GM12878 (cell line): ENCODE results near the gene HYDIN. TPM values are rescaled to one million over a fixed set of nuclear protein-coding genes. Genes with fewer than 3 reads are reported as not detected.

Experiments used
- ATAC-seq: fragments of 200-7000 bp; cut with Tn5 transposase; 3 replicates; pipeline ENCODE4 v1.9.1; 2020; ENCODE audit warnings: mild to moderate bottlenecking, moderate library complexity
- BruUV-seq: library from RNA; stranded (reverse); fragments of 400-500 nt; replicated peaks from 2 replicates; lab custom pipeline; 2021; lab: Mats Ljungman, UMichigan
- CTCF ChIA-PET: fragments of 300-600 bp; sonication (Branson Sonifier 250); formaldehyde crosslinking; extraction: SDS; loops from one replicate; lab custom pipeline; 2021; ENCODE audit warnings: inconsistent platforms; lab: Yijun Ruan, JAX
- POLR2A ChIA-PET: fragments of 350-600 bp; formaldehyde crosslinking; extraction: SDS; loops from one replicate; lab custom pipeline; 2021; ENCODE audit warnings: inconsistent platforms; lab: Charles Lee
- RAD21 ChIA-PET: fragments of 300-600 bp; sonication (Branson Sonifier 250); formaldehyde crosslinking; loops from one replicate; lab custom pipeline; 2023; ENCODE audit warnings: antibody characterized with exemption; ENCODE audit not compliant: unreplicated experiment; lab: Charles Lee
- SMC1A ChIA-PET: fragments of 300-600 bp; sonication (Branson Sonifier 250); formaldehyde crosslinking; loops from one replicate; lab custom pipeline; 2023; ENCODE audit not compliant: unreplicated experiment, uncharacterized antibody; lab: Charles Lee
- DNase-seq: peaks from one replicate; pipeline ENCODE4 v3.0.0-alpha.2; 2011; ENCODE audit warnings: low read depth, low spot score
- FAIRE-seq: peaks from 3 replicates; lab custom pipeline; 2011; peaks lifted over from hg19 to GRCh38; lab: Jason Lieb, UNC
- H2AFZ ChIP-seq: 2 replicates; pipeline ENCODE4 v1.6.0; 2011; ENCODE audit warnings: low read depth, low read length, control low read depth; ENCODE audit not compliant: control insufficient read depth
- H3K27ac ChIP-seq: 2 replicates; pipeline ENCODE4 v1.5.1; 2011; ENCODE audit warnings: control low read depth; ENCODE audit not compliant: control insufficient read depth, insufficient read depth
- H3K27me3 ChIP-seq, 2 experiments: replicated peaks in 1 of 2; 2 replicates each; pipeline versions ENCODE4 v1.6.0 to v1.6.1; 2011; ENCODE audit warnings: low read length in 1 of 2; ENCODE audit not compliant: control insufficient read depth in 2 of 2, insufficient read depth in 2 of 2
- H3K36me3 ChIP-seq, 2 experiments: 2 replicates each; pipeline ENCODE4 v1.5.1; 2011; ENCODE audit warnings: low read length in 1 of 2; ENCODE audit not compliant: control insufficient read depth in 2 of 2, insufficient read depth in 2 of 2
- H3K4me1 ChIP-seq: 2 replicates; pipeline ENCODE4 v1.6.1; 2011; ENCODE audit warnings: mild to moderate bottlenecking, low read length, moderate library complexity, mixed read lengths; ENCODE audit not compliant: control insufficient read depth, insufficient read depth
- H3K4me2 ChIP-seq: 2 replicates; pipeline ENCODE4 v1.6.0; 2011; ENCODE audit warnings: control low read depth; ENCODE audit not compliant: control insufficient read depth, insufficient read depth
- H3K4me3 ChIP-seq: fragments of 200-600 bp; sonication (generic); 2 replicates; pipeline ENCODE4 v1.5.1; 2016
- H3K79me2 ChIP-seq: 2 replicates; pipeline ENCODE4 v1.6.0; 2011; ENCODE audit warnings: low read length; ENCODE audit not compliant: control insufficient read depth, insufficient read depth
- H3K9ac ChIP-seq: 2 replicates; pipeline ENCODE4 v1.8.0; 2011; ENCODE audit warnings: low read length, control low read depth, mixed read lengths; ENCODE audit not compliant: control insufficient read depth, insufficient read depth
- H3K9me3 ChIP-seq: replicated peaks from 3 replicates; pipeline ENCODE4 v1.5.1; 2011; ENCODE audit warnings: mild to moderate bottlenecking, low read length; ENCODE audit not compliant: control insufficient read depth, insufficient read depth
- H4K20me1 ChIP-seq: 2 replicates; pipeline ENCODE4 v1.6.0; 2011; ENCODE audit not compliant: control insufficient read depth, insufficient read depth
- CHD1 ChIP-seq: IDR thresholded peaks from 2 replicates; pipeline ENCODE4 v1.6.1; 2012; ENCODE audit warnings: low read depth, low read length, improper control_type of control experiment
- CHD4 ChIP-seq: fragments of 200-600 bp; sonication (generic); IDR thresholded peaks from 2 replicates; pipeline ENCODE4 v1.6.1; 2016; ENCODE audit warnings: mild to moderate bottlenecking
- CREB1 ChIP-seq: IDR thresholded peaks from 2 replicates; pipeline ENCODE4 v1.6.1; 2012; ENCODE audit warnings: low read depth, mild to moderate bottlenecking, inconsistent platforms
- CREM ChIP-seq: IDR thresholded peaks from 2 replicates; pipeline ENCODE4 v1.6.1; 2014; ENCODE audit warnings: antibody characterized with exemption, low read depth
- FOXK2 ChIP-seq: fragments of 450-650 bp; IDR thresholded peaks from 2 replicates; pipeline ENCODE4 v1.6.1; 2017; ENCODE audit warnings: mild to moderate bottlenecking, moderate library complexity
- IKZF1 ChIP-seq: fragments of 450-650 bp; conservative IDR thresholded peaks from 2 replicates; pipeline ENCODE4 v1.6.1; 2017; ENCODE audit warnings: antibody characterized with exemption, mild to moderate bottlenecking
- RB1 ChIP-seq: fragments of 450-650 bp; formaldehyde crosslinking; IDR thresholded peaks from 2 replicates; pipeline ENCODE4 v1.6.1; 2017; ENCODE audit warnings: mild to moderate bottlenecking, borderline replicate concordance
- SKIL ChIP-seq: fragments of 450-650 bp; IDR thresholded peaks from 2 replicates; pipeline ENCODE4 v1.6.1; 2017; ENCODE audit warnings: mild to moderate bottlenecking, low read depth, inconsistent platforms; ENCODE audit not compliant: poor library complexity, severe bottlenecking
- YBX1 ChIP-seq: fragments of 450-650 bp; IDR thresholded peaks from 2 replicates; pipeline ENCODE4 v1.6.1; 2016; ENCODE audit warnings: antibody characterized with exemption
- WGBS: methylation state at CpG from one replicate; pipeline ENCODE4 v1.1.6; 2016; ENCODE audit warnings: low lambda C conversion rate; ENCODE audit not compliant: insufficient replicate concordance, insufficient coverage; ENCODE audit errors: missing lambda C conversion rate; 5-methylcytosine and 5-hydroxymethylcytosine counted together
- in situ Hi-C: fragments of 300-500 bp; cut with MboI; formaldehyde crosslinking; loops from 9 replicates; pipeline ENCODE4 v1.14.3; 2018; ENCODE audit warnings: mixed read lengths
- intact Hi-C: fragments of 100-400 bp; cut with micrococcal nuclease; formaldehyde crosslinking; loops from one replicate; pipeline ENCODE4 v1.14.2; 2022; ENCODE audit not compliant: unreplicated experiment
- polyA plus RNA-seq, 11 experiments: library from polyadenylated mRNA; depleted of rRNA in 4 of 11; unstranded in 6 of 11; stranded (reverse) in 5 of 11; fragments of >200 nt; fragmentation: Nextera tagmentation in 4 of 11; fragmentation: Illumina TruSeq in 1 of 11; extraction: Ambion mirVana in 4 of 11; extraction: Trizol in 1 of 11; gene quantifications; 1 replicate in 1 of 11; 2 replicates in 10 of 11; pipeline versions ENCODE4 v1.2.1 to v1.2.3, GENCODE V29; 2011 to 2016; ENCODE audit warnings: inconsistent platforms in 2 of 11, missing spikeins in 2 of 11, low read depth in 1 of 11
- total RNA-seq, 4 experiments: library from RNA; depleted of rRNA in 3 of 4; stranded (reverse); fragments of >200 nt in 3 of 4; fragmentation: Illumina TruSeq in 1 of 4; extraction: Trizol in 1 of 4; gene quantifications; 2 replicates each; pipeline versions ENCODE4 v1.2.1 to v1.2.3, GENCODE V29; 2013 to 2021
- TF ChIP-seq, protein P1 (sequence below): fragments of 450-650 bp; IDR thresholded peaks from 2 replicates; pipeline ENCODE4 v1.6.1; 2016; ENCODE audit warnings: mild to moderate bottlenecking, moderate library complexity, borderline replicate concordance

Gene HYDIN
- total and polyA plus RNA-seq, 10 of the 15 experiments (the other 5 are each of a cell fraction or from before 2014, with no cell fraction given), result 0.01 to 0.30 (median 0.10) TPM; not detected in 7

DNA sequence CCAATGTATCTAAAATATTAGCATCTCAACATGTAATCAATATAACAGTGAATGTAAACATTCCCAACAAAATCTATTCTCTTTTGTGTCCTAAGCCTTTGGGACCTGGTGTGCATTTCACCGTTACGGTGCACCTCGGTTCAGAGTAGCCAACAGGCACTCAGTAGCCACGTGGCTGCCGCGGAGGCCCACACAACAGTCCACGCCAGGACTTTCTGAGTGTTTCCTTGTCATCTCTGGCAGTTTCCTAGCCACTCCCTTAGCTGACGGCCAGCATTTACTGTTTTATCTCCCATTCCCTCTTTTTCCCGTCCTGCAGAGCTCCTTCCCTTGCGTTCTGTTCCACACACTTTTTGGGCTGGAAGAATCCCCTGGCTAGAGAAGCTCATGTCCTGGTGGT is 465.9 kb downstream of the HYDIN start (continued):
- no peak for TF ChIP-seq SKIL
- no peak for TF ChIP-seq CHD1

- H3K9me3 ChIP-seq, result no peaks in the 10 kb centered on the region
- POLR2A ChIA-PET, result no interaction called here
- H4K20me1 ChIP-seq, result no peaks in the 10 kb centered on the region
- CTCF ChIA-PET, result no interaction called here
- SMC1A ChIA-PET, result no interaction called here
- 51% methylated on average over 3 of the region's 3 CpGs for WGBS
- H3K27me3 ChIP-seq, result no peaks in the 10 kb centered on the region
- H2AFZ ChIP-seq, result no peak overlapping the region
- DNase-seq (no peak), FAIRE-seq (no peak), ATAC-seq (no peak)
- no peak overlapping the region for H3K4me3 ChIP-seq
- intact Hi-C loops (no loop called here), in situ Hi-C loops (no loop called here)
- H3K9ac ChIP-seq, result no peak overlapping the region
- H3K79me2 ChIP-seq, result no peaks in the 10 kb centered on the region
- H3K27ac ChIP-seq, result no peak overlapping the region
- no TSS peak for BruUV-seq
- no peak overlapping the region for H3K4me2 ChIP-seq
- H3K36me3 ChIP-seq, result peaks cover 3 to 10% of the 10 kb centered on the region in 2 experiments; a peak in 3 of 4 replicates
- TF ChIP-seq CREB1 (no peak), RB1 (no peak), YBX1 (no peak), CREM (no peak), IKZF1 (no peak), FOXK2 (no peak), CHD4 (no peak)
- TF ChIP-seq, protein P1, sequence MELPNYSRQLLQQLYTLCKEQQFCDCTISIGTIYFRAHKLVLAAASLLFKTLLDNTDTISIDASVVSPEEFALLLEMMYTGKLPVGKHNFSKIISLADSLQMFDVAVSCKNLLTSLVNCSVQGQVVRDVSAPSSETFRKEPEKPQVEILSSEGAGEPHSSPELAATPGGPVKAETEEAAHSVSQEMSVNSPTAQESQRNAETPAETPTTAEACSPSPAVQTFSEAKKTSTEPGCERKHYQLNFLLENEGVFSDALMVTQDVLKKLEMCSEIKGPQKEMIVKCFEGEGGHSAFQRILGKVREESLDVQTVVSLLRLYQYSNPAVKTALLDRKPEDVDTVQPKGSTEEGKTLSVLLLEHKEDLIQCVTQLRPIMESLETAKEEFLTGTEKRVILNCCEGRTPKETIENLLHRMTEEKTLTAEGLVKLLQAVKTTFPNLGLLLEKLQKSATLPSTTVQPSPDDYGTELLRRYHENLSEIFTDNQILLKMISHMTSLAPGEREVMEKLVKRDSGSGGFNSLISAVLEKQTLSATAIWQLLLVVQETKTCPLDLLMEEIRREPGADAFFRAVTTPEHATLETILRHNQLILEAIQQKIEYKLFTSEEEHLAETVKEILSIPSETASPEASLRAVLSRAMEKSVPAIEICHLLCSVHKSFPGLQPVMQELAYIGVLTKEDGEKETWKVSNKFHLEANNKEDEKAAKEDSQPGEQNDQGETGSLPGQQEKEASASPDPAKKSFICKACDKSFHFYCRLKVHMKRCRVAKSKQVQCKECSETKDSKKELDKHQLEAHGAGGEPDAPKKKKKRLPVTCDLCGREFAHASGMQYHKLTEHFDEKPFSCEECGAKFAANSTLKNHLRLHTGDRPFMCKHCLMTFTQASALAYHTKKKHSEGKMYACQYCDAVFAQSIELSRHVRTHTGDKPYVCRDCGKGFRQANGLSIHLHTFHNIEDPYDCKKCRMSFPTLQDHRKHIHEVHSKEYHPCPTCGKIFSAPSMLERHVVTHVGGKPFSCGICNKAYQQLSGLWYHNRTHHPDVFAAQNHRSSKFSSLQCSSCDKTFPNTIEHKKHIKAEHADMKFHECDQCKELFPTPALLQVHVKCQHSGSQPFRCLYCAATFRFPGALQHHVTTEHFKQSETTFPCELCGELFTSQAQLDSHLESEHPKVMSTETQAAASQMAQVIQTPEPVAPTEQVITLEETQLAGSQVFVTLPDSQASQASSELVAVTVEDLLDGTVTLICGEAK, result no peak
- no peaks in the 10 kb centered on the region for H3K4me1 ChIP-seq
- RAD21 ChIA-PET, result no interaction called here
These were observed 470.3 kb downstream of the HYDIN start for GRCh38 chr16:70760221-70760620.
